ENCODE data around the gene BMP6. TPM values are rescaled to one million over a fixed set of nuclear protein-coding genes. Genes with fewer than 3 reads are reported as not detected.

The BMP6 gene
- total RNA-seq, 1 donor from 2014 or later, result 0.44 TPM

DNA sequence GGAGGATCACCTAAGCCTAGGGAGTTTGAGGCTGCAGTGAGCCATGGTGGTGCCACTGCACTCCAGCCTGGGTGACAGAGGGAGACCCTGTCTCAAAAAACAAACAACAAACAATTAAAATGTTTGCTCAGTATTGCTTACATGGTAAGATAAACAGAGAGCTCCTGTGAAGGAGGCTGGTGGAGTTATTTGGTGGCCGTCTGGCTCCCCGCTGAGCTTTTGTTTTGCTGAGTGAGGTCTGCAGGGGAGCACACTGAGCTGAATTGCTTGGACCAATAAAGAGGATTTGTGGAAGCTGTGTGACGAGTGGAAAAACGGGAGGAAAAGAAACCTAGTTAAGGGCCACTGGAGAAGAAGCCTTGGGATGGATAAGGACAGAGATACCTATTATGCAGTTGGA, 41.1 kb upstream of the BMP6 start:
- Mint-ChIP-seq H3K27ac (ENCODE audit: unreplicated experiment) (no peak overlapping the region), H3K4me1 (peaks cover 19% of the 10 kb centered on the region)
- TF ChIP-seq, protein P1, sequence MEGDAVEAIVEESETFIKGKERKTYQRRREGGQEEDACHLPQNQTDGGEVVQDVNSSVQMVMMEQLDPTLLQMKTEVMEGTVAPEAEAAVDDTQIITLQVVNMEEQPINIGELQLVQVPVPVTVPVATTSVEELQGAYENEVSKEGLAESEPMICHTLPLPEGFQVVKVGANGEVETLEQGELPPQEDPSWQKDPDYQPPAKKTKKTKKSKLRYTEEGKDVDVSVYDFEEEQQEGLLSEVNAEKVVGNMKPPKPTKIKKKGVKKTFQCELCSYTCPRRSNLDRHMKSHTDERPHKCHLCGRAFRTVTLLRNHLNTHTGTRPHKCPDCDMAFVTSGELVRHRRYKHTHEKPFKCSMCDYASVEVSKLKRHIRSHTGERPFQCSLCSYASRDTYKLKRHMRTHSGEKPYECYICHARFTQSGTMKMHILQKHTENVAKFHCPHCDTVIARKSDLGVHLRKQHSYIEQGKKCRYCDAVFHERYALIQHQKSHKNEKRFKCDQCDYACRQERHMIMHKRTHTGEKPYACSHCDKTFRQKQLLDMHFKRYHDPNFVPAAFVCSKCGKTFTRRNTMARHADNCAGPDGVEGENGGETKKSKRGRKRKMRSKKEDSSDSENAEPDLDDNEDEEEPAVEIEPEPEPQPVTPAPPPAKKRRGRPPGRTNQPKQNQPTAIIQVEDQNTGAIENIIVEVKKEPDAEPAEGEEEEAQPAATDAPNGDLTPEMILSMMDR (conservative IDR thresholded peaks at IDR 0.05), result no peak

DNA sequence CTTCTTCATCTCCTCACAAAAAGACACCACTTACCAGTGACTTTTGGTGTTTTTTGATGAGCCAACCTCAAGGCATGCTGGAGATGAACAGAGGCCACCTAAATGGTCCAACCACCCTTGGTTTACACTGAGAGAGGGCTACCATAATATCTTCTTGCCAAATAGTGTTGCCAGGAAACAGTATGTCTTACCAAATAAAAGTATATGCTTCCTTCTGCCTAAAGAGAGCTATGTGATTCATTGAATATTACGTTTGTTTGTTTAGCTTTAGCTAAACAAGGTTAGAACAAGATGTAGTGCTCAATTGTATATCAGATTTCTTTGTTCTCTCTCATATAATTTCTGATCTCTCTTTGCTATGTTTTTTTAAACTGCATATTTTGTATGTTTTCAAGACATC, 40.6 kb upstream of the BMP6 start:
- Mint-ChIP-seq H3K4me1 (peaks cover 14% of the 10 kb centered on the region), H3K4me3 (no peak overlapping the region), H3K36me3 (ENCODE audit: low read depth) (no peaks in the 10 kb centered on the region), H3K9me3 (no peaks in the 10 kb centered on the region), H3K27ac (ENCODE audit: unreplicated experiment) (no peak overlapping the region), H3K27me3 (ENCODE audit: low read depth) (peaks cover 7% of the 10 kb centered on the region)
- TF ChIP-seq, protein P1 (conservative IDR thresholded peaks at IDR 0.05), result no peak
- DNase-seq (ENCODE audit: low read depth, low spot score), result no peak

More for the DNA sequence above, 41.1 kb upstream of the BMP6 start:
- Mint-ChIP-seq H3K9me3 (no peaks in the 10 kb centered on the region), H3K36me3 (ENCODE audit: low read depth) (no peaks in the 10 kb centered on the region), H3K27me3 (ENCODE audit: low read depth) (peaks cover 11% of the 10 kb centered on the region), H3K4me3 (no peak overlapping the region)
- DNase-seq (ENCODE audit: low read depth, low spot score), result no peak

DNA sequence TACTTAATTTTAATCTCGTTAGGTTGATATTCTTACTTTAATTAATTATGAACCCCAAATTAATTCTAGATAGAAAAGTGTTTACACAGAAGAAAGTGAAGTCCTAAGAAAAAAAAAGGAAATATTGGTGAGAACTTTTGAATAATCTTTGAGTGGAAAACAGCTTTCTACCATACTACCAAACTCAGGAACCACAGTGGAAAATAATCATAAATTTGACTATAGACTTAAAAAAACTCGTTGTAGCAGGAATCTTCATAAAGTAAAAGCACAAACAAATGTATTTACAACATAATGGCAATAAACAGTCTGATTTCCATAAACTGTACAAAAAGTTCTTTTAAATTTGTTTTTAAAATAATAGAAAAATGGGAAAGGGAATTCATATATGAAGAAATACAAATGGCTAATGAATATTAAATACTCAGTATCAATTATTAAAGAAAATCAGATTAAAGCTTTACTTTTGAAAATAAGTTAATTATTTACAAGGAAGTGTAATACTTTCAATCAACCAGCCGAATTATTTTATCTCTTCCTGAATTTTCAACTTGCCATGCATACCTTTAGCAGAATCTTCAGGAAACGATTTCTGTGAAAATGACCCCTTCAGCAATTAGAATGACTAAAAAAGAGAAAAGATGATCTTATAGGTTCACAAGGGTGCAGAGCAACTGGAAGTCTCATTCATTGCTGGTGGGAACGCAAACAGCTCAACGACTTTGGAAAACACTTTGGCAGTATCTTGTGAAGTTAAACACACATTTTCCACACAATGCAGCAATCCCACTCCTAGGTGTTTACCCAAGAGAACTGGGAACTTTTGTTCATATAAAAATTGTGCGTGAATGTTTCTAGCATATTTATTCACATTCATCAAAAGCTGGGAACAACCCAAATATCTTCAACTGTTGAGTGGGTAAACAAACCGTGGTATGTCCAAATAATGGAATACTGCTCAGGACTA, 38.5 kb upstream of the BMP6 start:
- H3K36me3 Mint-ChIP-seq (ENCODE audit: low read depth), result no peaks in the 10 kb centered on the region
- TF ChIP-seq, protein P1 (conservative IDR thresholded peaks at IDR 0.05), result no peak
- H3K4me3 Mint-ChIP-seq, result no peak overlapping the region
- peaks cover 7% of the 10 kb centered on the region for H3K27me3 Mint-ChIP-seq (ENCODE audit: low read depth)
- peaks cover 5% of the 10 kb centered on the region for H3K4me1 Mint-ChIP-seq
- H3K27ac Mint-ChIP-seq (ENCODE audit: unreplicated experiment), result no peak overlapping the region
- no peaks in the 10 kb centered on the region for H3K9me3 Mint-ChIP-seq
- no peak for DNase-seq (ENCODE audit: low read depth, low spot score)

DNA sequence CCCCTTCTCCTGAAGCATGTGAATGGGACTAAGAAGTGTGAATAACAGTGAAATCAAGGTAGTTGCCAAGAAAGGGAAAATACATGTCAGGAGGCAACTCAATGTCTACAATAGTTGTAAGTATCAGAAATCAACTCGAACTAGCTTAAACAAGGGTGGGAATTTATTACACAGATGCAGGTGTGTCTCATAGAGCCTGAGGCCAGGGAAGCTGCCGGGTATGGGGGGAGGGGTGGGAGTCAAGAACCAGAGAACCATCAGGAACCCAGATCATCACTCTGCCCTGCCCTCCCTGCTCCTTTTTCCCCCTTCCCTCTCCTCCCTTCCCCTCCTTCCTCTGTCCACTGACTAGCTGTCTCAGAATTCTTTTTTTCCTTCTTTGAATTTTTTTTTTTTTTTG, 34.9 kb upstream of the BMP6 start:
- Mint-ChIP-seq H3K4me3 (no peak overlapping the region), H3K27ac (ENCODE audit: unreplicated experiment) (no peak overlapping the region), H3K27me3 (ENCODE audit: low read depth) (peaks cover 4% of the 10 kb centered on the region), H3K9me3 (no peaks in the 10 kb centered on the region), H3K36me3 (ENCODE audit: low read depth) (no peaks in the 10 kb centered on the region), H3K4me1 (peaks cover 8% of the 10 kb centered on the region)
- DNase-seq (ENCODE audit: low read depth, low spot score), result no peak
- TF ChIP-seq, protein P1 (conservative IDR thresholded peaks at IDR 0.05), result no peak

DNA sequence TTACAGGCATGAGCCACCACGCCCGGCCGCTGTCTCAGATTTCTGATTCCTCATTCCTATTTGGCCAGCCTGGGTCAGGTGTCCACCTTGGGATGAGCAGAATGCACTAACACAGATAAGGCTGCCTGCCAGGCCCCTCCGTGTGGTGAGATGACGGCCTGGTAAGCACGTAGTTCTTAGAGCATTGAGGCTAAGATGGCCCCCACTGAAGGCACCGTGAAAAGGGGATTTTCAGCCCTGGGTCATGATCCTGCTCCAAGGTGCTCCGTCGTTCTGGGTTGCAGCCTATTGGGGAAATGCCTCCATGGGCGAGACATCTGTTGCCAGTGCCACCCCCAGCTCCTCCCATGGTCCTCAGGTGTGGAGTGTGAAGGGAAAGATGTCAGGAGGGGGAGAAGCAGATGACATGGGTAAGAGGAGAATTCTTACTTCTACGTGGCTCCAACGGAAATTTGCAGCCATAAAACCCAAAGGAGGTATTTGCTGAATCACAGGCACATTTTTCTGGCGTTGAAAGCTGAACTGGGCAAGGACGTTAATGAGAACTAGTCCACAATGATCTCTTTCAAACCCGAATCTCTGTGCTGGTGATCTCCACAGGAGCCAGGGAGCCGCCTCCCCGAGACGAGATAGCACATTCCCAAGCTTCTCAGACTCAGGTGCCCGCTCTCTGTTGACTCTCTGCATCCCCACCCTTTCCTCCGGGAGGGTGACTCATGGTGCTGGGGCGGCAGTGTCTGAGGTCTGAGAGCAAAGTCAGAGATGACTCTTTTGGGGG, 34.0 kb upstream of the BMP6 start:
- Mint-ChIP-seq H3K36me3 (ENCODE audit: low read depth) (no peaks in the 10 kb centered on the region), H3K9me3 (no peaks in the 10 kb centered on the region), H3K4me3 (no peak overlapping the region), H3K27me3 (ENCODE audit: low read depth) (peaks cover 4% of the 10 kb centered on the region), H3K27ac (ENCODE audit: unreplicated experiment) (peak overlapping the region; percentile 84), H3K4me1 (peaks cover 8% of the 10 kb centered on the region)
- no peak for DNase-seq (ENCODE audit: low read depth, low spot score)
- TF ChIP-seq, protein P1 (conservative IDR thresholded peaks at IDR 0.05), result no peak
